C4-2B (cell line): ENCODE measurements around the gene COBL.

Experiments
- ZFX ChIP-seq: fragments of 450-650 bp; IDR thresholded peaks from 2 replicates; pipeline ENCODE4 v1.6.1; 2017
- TF ChIP-seq, protein P1 (sequence below): fragments of 450-650 bp; conservative IDR thresholded peaks from 2 replicates; pipeline ENCODE4 v1.5.1; 2017; ENCODE audit warnings: mild to moderate bottlenecking

DNA sequence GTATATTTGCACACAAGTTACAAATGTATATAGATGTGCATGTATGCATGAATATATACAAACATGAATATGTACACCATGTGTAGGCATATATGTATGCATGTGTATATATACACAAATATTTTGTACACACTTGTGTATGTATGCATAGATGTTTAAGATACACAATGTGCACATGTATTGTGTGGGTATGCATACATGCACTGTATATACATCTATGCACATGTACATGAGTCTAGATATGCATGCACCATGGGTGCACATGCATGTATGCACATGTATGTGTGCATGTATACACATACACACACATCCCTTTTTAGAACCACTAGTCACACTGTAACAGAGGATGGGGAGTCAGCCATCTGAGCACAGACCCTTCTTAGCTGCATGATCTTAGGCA is 249.4 kb downstream of the COBL start:
- TF ChIP-seq, protein P1, sequence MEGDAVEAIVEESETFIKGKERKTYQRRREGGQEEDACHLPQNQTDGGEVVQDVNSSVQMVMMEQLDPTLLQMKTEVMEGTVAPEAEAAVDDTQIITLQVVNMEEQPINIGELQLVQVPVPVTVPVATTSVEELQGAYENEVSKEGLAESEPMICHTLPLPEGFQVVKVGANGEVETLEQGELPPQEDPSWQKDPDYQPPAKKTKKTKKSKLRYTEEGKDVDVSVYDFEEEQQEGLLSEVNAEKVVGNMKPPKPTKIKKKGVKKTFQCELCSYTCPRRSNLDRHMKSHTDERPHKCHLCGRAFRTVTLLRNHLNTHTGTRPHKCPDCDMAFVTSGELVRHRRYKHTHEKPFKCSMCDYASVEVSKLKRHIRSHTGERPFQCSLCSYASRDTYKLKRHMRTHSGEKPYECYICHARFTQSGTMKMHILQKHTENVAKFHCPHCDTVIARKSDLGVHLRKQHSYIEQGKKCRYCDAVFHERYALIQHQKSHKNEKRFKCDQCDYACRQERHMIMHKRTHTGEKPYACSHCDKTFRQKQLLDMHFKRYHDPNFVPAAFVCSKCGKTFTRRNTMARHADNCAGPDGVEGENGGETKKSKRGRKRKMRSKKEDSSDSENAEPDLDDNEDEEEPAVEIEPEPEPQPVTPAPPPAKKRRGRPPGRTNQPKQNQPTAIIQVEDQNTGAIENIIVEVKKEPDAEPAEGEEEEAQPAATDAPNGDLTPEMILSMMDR, result no peak
- TF ChIP-seq ZFX, result no peak
